Liver (tissue), 9 donors: ENCODE data around the gene DDR1. TPM values are rescaled to one million over a fixed set of nuclear protein-coding genes. Genes with fewer than 3 reads are reported as not detected.

Experiments
- DNase-seq: peaks from one replicate; pipeline ENCODE4 v3.0.0-alpha.2; 2017; ENCODE audit warnings: low spot score
- H3K27ac ChIP-seq, 2 donors: one replicate each; pipeline ENCODE4 v1.7.0; 2013; ENCODE audit warnings: inconsistent platforms in 2 of 2, low read length in 2 of 2, control low read depth in 1 of 2, low read depth in 1 of 2, mild to moderate bottlenecking in 1 of 2
- H3K27me3 ChIP-seq, 4 donors: one replicate each; pipeline versions ENCODE4 v1.6.1 to v1.7.0; 2013; ENCODE audit warnings: low read length in 3 of 4, inconsistent platforms in 1 of 4, mild to moderate bottlenecking in 1 of 4, moderate library complexity in 1 of 4; ENCODE audit not compliant: control insufficient read depth in 4 of 4, insufficient read depth in 4 of 4
- H3K36me3 ChIP-seq, 4 donors: one replicate each; pipeline versions ENCODE4 v1.6.1 to v1.7.0; 2013; ENCODE audit warnings: low read length in 3 of 4, mild to moderate bottlenecking in 3 of 4, low read depth in 1 of 4, moderate library complexity in 1 of 4; ENCODE audit not compliant: control insufficient read depth in 4 of 4, insufficient read depth in 3 of 4
- H3K4me1 ChIP-seq, 4 donors: one replicate each; pipeline versions ENCODE4 v1.6.1 to v1.7.0; 2013; ENCODE audit warnings: low read length in 3 of 4, mild to moderate bottlenecking in 3 of 4, moderate library complexity in 1 of 4; ENCODE audit not compliant: control insufficient read depth in 4 of 4, insufficient read depth in 4 of 4
- H3K4me3 ChIP-seq, 3 donors: one replicate each; pipeline versions ENCODE4 v1.6.1 to v1.7.0; 2013; ENCODE audit warnings: low read length in 3 of 3, control low read depth in 1 of 3, low read depth in 1 of 3, mild to moderate bottlenecking in 1 of 3
- H3K9ac ChIP-seq, 2 donors: one replicate each; pipeline ENCODE4 v1.7.0; 2013; ENCODE audit warnings: low read length in 2 of 2, mild to moderate bottlenecking in 2 of 2, moderate library complexity in 2 of 2, control low read depth in 1 of 2, low read depth in 1 of 2
- H3K9me3 ChIP-seq, 4 donors: one replicate each; pipeline versions ENCODE4 v1.6.1 to v1.7.0; 2013; ENCODE audit warnings: low read length in 3 of 4; ENCODE audit not compliant: control insufficient read depth in 4 of 4
- EGR1 ChIP-seq, 2 donors: IDR thresholded peaks; 2 replicates each; pipeline ENCODE4 v1.6.1; 2016 to 2018; ENCODE audit warnings: antibody characterized with exemption in 2 of 2, low read depth in 2 of 2
- FOXA1 ChIP-seq: IDR thresholded peaks from 2 replicates; pipeline ENCODE4 v1.6.1; 2016; ENCODE audit warnings: antibody characterized with exemption
- FOXA2 ChIP-seq: IDR thresholded peaks from 2 replicates; pipeline ENCODE4 v1.6.1; 2016; ENCODE audit warnings: antibody characterized with exemption
- GABPA ChIP-seq, 2 donors: IDR thresholded peaks in 1 of 2; conservative IDR thresholded peaks in 1 of 2; 2 replicates each; pipeline ENCODE4 v1.6.1; 2016; ENCODE audit warnings: antibody characterized with exemption in 2 of 2, mild to moderate bottlenecking in 1 of 2, moderate library complexity in 1 of 2
- HNF4A ChIP-seq, 2 donors: conservative IDR thresholded peaks; 2 replicates each; pipeline ENCODE4 v1.6.1; 2016; ENCODE audit warnings: antibody characterized with exemption in 2 of 2, mild to moderate bottlenecking in 2 of 2
- HNF4G ChIP-seq: IDR thresholded peaks from 2 replicates; pipeline ENCODE4 v1.6.1; 2016; ENCODE audit warnings: antibody characterized with exemption
- JUND ChIP-seq, 2 donors: IDR thresholded peaks; 2 replicates each; pipeline ENCODE4 v1.6.1; 2016; ENCODE audit warnings: antibody characterized with exemption in 2 of 2
- NR2F2 ChIP-seq: IDR thresholded peaks from 2 replicates; pipeline ENCODE4 v1.6.1; 2016; ENCODE audit warnings: antibody characterized with exemption
- RAD21 ChIP-seq, 2 donors: IDR thresholded peaks; 2 replicates each; pipeline ENCODE4 v1.6.1; 2016; ENCODE audit warnings: antibody characterized with exemption in 2 of 2, mild to moderate bottlenecking in 2 of 2
- RXRA ChIP-seq, 2 donors: IDR thresholded peaks; 2 replicates each; pipeline ENCODE4 v1.6.1; 2017 to 2018; ENCODE audit warnings: antibody characterized with exemption in 2 of 2, mild to moderate bottlenecking in 1 of 2
- SP1 ChIP-seq: IDR thresholded peaks from 2 replicates; pipeline ENCODE4 v1.6.1; 2018; ENCODE audit warnings: antibody characterized with exemption, mild to moderate bottlenecking
- TAF1 ChIP-seq: conservative IDR thresholded peaks from 2 replicates; pipeline ENCODE4 v1.6.1; 2016; ENCODE audit warnings: antibody characterized with exemption, mild to moderate bottlenecking
- YY1 ChIP-seq: IDR thresholded peaks from 2 replicates; pipeline ENCODE4 v1.6.1; 2016; ENCODE audit warnings: antibody characterized with exemption, mild to moderate bottlenecking
- WGBS: extraction: QIAGEN DNeasy Blood & Tissue Kit; methylation state at CpG from one replicate; pipeline ENCODE4 v1.1.7; 2013; 5-methylcytosine and 5-hydroxymethylcytosine counted together
- polyA plus RNA-seq, 2 donors: library from polyadenylated mRNA; stranded (reverse) in 1 of 2; unstranded in 1 of 2; fragments of 200-250 nt in 1 of 2; fragments of >200 nt in 1 of 2; fragmentation: Nextera tagmentation in 1 of 2; extraction: Ambion mirVana in 1 of 2; gene quantifications; one replicate each; pipeline versions ENCODE4 v1.2.1 to v1.2.3, GENCODE V29; 2013 to 2015
- total RNA-seq, 2 donors: library from RNA; depleted of rRNA; stranded (reverse); fragments of >200 nt; gene quantifications; one replicate each; pipeline ENCODE4 v1.2.3, GENCODE V29; 2014
- TF ChIP-seq, protein P1 (sequence below): IDR thresholded peaks from 2 replicates; pipeline ENCODE4 v1.6.1; 2016; ENCODE audit warnings: antibody characterized with exemption
- TF ChIP-seq, protein P2 (sequence below): IDR thresholded peaks from 2 replicates; pipeline ENCODE4 v1.6.1; 2016; ENCODE audit warnings: antibody characterized with exemption
- TF ChIP-seq, protein P3 (sequence below): fragments of 150-350 bp; IDR thresholded peaks from 2 replicates; pipeline ENCODE4 v1.5.1; 2017; ENCODE audit warnings: improper control_type of control experiment, low read depth, low read length; ENCODE audit not compliant: missing input control
- TF ChIP-seq, protein P4 (sequence below): IDR thresholded peaks from 2 replicates; pipeline ENCODE4 v1.6.1; 2016; ENCODE audit warnings: antibody characterized with exemption
- TF ChIP-seq, protein P5 (sequence below): IDR thresholded peaks from 2 replicates; pipeline ENCODE4 v1.6.1; 2016; ENCODE audit warnings: antibody characterized with exemption, mild to moderate bottlenecking
- donor health status: healthy.
- donor health status: healthy.
- donor health status: healthy.
- donor health status: healthy.
- donor health status: healthy.

Gene DDR1
- total and polyA plus RNA-seq, 4 donors: 1.2 to 5.3 (median 4.4) TPM

DNA sequence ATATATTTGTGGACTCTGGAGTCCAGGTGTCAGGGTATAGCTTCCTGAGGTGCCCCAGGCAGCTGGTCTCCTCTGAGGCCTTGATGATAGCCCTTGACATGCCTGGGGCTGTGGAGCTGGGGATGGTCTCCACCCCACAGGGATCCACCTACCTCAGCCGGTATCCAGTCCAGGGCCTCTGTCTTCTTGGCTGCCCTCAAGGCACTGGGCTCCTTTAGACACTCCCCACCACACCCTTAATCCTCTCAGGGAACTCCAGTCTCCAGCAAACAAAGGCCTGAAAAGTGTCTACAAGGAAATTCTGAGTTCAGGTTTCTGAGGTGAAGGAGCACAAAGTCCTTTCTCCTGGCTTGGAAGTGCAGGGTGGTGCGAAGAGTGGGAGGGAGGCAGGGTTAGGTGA is 44.6 kb upstream of the DDR1 start:
- no peak overlapping the region for H3K9ac ChIP-seq

DNA sequence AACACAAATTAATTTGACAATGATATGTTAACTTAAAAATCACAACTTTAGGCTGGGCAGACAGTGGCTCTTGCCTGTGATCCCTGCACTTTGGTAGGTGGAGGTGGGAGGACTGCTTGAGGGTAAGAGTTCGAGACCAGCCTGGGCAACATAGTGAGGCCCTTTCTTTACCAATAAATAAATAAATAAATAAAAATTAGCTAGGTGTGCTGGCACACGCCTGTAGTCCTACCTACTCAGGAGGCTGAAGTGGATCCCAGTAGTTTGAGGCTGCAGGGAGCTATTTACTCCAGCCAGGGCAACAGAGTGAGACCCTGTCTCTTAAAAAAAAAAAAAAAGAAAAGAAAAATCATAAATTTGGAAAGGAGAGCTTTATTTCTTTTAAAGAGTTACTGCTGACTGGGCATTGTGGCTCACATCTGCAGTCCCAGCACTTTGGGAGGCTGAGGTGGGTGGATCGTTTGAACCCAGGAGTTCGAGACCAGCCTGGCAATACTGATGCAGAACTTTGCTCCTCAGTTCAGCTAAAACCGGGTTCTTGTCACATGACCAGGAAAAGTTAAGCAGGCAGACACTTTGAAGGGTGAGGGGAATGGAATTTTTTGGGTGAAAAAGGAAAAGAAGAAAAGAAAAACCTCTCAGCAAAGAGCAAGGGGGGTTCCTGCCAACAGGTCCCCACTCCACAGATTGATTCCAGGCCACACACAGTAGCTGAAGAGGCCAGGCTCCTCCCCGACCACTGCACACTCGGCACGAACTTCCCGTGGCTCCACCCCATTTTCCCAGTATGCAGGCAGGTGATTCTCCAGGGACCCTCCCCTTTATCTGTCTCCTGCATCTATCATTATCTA is 44.0 kb upstream of the DDR1 start:
- TF ChIP-seq JUND (IDR thresholded peaks at IDR 0.05) (no peak), RXRA (IDR thresholded peaks at IDR 0.05) (no peak), FOXA2 (no peak), NR2F2 (no peak), EGR1 (IDR thresholded peaks at IDR 0.05; ENCODE audit: low read depth in 2 of 2) (no peak), SP1 (no peak), YY1 (no peak), GABPA (IDR thresholded peaks at IDR 0.05 in 1 of 2, conservative IDR thresholded peaks at IDR 0.05 in 1 of 2) (no peak), FOXA1 (no peak), HNF4G (no peak), RAD21 (IDR thresholded peaks at IDR 0.05) (no peak), TAF1 (no peak), HNF4A (conservative IDR thresholded peaks at IDR 0.05) (no peak)
- TF ChIP-seq, protein P1, sequence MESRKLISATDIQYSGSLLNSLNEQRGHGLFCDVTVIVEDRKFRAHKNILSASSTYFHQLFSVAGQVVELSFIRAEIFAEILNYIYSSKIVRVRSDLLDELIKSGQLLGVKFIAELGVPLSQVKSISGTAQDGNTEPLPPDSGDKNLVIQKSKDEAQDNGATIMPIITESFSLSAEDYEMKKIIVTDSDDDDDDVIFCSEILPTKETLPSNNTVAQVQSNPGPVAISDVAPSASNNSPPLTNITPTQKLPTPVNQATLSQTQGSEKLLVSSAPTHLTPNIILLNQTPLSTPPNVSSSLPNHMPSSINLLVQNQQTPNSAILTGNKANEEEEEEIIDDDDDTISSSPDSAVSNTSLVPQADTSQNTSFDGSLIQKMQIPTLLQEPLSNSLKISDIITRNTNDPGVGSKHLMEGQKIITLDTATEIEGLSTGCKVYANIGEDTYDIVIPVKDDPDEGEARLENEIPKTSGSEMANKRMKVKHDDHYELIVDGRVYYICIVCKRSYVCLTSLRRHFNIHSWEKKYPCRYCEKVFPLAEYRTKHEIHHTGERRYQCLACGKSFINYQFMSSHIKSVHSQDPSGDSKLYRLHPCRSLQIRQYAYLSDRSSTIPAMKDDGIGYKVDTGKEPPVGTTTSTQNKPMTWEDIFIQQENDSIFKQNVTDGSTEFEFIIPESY: no peak
- TF ChIP-seq, protein P2, sequence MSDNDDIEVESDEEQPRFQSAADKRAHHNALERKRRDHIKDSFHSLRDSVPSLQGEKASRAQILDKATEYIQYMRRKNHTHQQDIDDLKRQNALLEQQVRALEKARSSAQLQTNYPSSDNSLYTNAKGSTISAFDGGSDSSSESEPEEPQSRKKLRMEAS: no peak
- TF ChIP-seq, protein P3, sequence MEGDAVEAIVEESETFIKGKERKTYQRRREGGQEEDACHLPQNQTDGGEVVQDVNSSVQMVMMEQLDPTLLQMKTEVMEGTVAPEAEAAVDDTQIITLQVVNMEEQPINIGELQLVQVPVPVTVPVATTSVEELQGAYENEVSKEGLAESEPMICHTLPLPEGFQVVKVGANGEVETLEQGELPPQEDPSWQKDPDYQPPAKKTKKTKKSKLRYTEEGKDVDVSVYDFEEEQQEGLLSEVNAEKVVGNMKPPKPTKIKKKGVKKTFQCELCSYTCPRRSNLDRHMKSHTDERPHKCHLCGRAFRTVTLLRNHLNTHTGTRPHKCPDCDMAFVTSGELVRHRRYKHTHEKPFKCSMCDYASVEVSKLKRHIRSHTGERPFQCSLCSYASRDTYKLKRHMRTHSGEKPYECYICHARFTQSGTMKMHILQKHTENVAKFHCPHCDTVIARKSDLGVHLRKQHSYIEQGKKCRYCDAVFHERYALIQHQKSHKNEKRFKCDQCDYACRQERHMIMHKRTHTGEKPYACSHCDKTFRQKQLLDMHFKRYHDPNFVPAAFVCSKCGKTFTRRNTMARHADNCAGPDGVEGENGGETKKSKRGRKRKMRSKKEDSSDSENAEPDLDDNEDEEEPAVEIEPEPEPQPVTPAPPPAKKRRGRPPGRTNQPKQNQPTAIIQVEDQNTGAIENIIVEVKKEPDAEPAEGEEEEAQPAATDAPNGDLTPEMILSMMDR: no peak
- TF ChIP-seq, protein P4, sequence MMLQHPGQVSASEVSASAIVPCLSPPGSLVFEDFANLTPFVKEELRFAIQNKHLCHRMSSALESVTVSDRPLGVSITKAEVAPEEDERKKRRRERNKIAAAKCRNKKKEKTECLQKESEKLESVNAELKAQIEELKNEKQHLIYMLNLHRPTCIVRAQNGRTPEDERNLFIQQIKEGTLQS: no peak
- TF ChIP-seq, protein P5, sequence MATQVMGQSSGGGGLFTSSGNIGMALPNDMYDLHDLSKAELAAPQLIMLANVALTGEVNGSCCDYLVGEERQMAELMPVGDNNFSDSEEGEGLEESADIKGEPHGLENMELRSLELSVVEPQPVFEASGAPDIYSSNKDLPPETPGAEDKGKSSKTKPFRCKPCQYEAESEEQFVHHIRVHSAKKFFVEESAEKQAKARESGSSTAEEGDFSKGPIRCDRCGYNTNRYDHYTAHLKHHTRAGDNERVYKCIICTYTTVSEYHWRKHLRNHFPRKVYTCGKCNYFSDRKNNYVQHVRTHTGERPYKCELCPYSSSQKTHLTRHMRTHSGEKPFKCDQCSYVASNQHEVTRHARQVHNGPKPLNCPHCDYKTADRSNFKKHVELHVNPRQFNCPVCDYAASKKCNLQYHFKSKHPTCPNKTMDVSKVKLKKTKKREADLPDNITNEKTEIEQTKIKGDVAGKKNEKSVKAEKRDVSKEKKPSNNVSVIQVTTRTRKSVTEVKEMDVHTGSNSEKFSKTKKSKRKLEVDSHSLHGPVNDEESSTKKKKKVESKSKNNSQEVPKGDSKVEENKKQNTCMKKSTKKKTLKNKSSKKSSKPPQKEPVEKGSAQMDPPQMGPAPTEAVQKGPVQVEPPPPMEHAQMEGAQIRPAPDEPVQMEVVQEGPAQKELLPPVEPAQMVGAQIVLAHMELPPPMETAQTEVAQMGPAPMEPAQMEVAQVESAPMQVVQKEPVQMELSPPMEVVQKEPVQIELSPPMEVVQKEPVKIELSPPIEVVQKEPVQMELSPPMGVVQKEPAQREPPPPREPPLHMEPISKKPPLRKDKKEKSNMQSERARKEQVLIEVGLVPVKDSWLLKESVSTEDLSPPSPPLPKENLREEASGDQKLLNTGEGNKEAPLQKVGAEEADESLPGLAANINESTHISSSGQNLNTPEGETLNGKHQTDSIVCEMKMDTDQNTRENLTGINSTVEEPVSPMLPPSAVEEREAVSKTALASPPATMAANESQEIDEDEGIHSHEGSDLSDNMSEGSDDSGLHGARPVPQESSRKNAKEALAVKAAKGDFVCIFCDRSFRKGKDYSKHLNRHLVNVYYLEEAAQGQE: no peak
- 70% methylated on average over 9 of the region's 9 CpGs for WGBS
- Histone ChIP-seq H3K9ac (no peak overlapping the region), H3K36me3 (no peaks in the 10 kb centered on the region), H3K4me3 (no peak overlapping the region), H3K9me3 (no peaks in the 10 kb centered on the region), H3K27ac (no peak overlapping the region), H3K4me1 (peaks cover 0 to under 1% (median 0%) of the 10 kb centered on the region in 4 donors), H3K27me3 (no peaks in the 10 kb centered on the region)
- DNase-seq: no peak

More for the DNA sequence above, 44.6 kb upstream of the DDR1 start:
- TF ChIP-seq NR2F2: no peak
- TF ChIP-seq JUND (IDR thresholded peaks at IDR 0.05): no peak
- TF ChIP-seq, protein P4: no peak
- H3K4me1 ChIP-seq: no peaks in the 10 kb centered on the region
- H3K27ac ChIP-seq: no peak overlapping the region
- no peaks in the 10 kb centered on the region for H3K27me3 ChIP-seq
- H3K36me3 ChIP-seq: no peaks in the 10 kb centered on the region
- no peak for DNase-seq
- H3K4me3 ChIP-seq: no peak overlapping the region
- 89% methylated on average over 2 of the region's 2 CpGs for WGBS
- no peaks in the 10 kb centered on the region for H3K9me3 ChIP-seq
